ENCODE measurements around the gene ARID5A. TPM values are rescaled to one million over a fixed set of nuclear protein-coding genes. Genes with fewer than 3 reads are reported as not detected.

The ARID5A gene
- total RNA-seq, 1 experiment from 2014 or later: 7.3 TPM

DNA sequence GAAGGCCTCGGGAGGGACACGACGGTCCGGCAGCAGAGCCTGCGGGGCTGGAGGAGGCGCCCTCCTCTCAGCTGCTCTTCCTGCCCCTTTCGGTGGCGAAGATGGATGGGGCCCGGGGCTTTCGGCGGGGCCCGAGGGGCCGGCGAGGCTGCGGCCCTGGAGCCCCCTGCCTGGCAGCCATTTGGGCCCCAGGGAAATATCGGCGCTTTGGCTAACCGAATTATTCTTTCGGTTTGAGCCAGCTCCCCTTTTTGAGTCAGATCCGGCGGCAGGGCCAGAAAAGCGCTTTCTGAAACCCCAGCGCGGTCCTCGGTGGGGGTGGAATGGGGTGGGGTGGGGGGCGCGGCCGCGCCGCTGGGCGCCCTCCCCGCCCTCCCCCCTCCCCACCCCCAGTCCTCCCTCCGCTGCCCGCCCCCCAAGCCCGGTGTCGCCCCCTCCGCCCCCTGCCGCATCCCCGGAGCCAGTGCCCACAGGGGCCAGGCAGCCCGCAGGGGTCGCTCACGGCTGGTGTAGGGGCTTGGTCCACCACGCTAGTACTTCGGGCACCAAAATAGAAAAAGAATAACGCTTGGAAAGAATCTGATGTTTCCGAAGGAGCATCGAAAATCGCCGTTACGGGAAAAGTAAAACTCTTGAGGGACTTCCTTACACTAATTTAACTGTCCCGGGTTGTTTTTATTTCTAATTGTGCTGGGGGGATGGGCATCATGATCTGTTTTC, 9.1 kb upstream of the ARID5A start:
- H3K9me3 ChIP-seq (ENCODE audit: low read depth, low read length, poor library complexity, severe bottlenecking): no peaks in the 10 kb centered on the region
- peaks cover 27% of the 10 kb centered on the region for H3K4me1 ChIP-seq (ENCODE audit: insufficient read depth, low read length, poor library complexity, severe bottlenecking)
- no TSS peak for BruUV-seq (replicated peaks)
- no peak overlapping the region for H3K27ac ChIP-seq (ENCODE audit: low read depth, low read length, poor library complexity, severe bottlenecking)
- intact Hi-C loops (cut with micrococcal nuclease; ENCODE audit: unreplicated experiment): no loop called here
- H3K4me3 ChIP-seq (ENCODE audit: low read depth, low read length, poor library complexity, severe bottlenecking): peak overlapping the region; percentile 34
- H3K36me3 ChIP-seq (ENCODE audit: insufficient read depth, low read length, poor library complexity, severe bottlenecking): no peaks in the 10 kb centered on the region
- CTCF ChIA-PET: interaction anchor here (1.3 kb wide), 1 partner anchor 27 kb away, joined by 4 read pairs; no protein-coding TSS in a partner anchor
- no peak for DNase-seq (ENCODE audit: low spot score)
- TF ChIP-seq EZH2 (IDR thresholded peaks at IDR 0.05; ENCODE audit: borderline replicate concordance, low read depth, low read length, poor library complexity, severe bottlenecking): no peak
- TF ChIP-seq CTCF (conservative IDR thresholded peaks at IDR 0.05; ENCODE audit: low read depth, low read length): no peak; the same call in 1 of the 2 replicates
- POLR2A ChIA-PET (ENCODE audit: low non-redundant PET): no interaction called here
- H3K27me3 ChIP-seq (replicated peaks; ENCODE audit: insufficient read depth, low read depth, low read length, poor library complexity): no peaks in the 10 kb centered on the region

- no peaks in the 10 kb centered on the region for H3K36me3 ChIP-seq (ENCODE audit: insufficient read depth, low read length, poor library complexity, severe bottlenecking)
- peaks cover 34% of the 10 kb centered on the region for H3K4me1 ChIP-seq (ENCODE audit: insufficient read depth, low read length, poor library complexity, severe bottlenecking)
- CTCF ChIA-PET: interaction anchor here (1.3 kb wide), 1 partner anchor 26 kb away, joined by 4 read pairs; no protein-coding TSS in a partner anchor
- POLR2A ChIA-PET (ENCODE audit: low non-redundant PET): no interaction called here
- no peaks in the 10 kb centered on the region for H3K9me3 ChIP-seq (ENCODE audit: low read depth, low read length, poor library complexity, severe bottlenecking)
- TF ChIP-seq EZH2 (IDR thresholded peaks at IDR 0.05; ENCODE audit: borderline replicate concordance, low read depth, low read length, poor library complexity, severe bottlenecking) (no peak), CTCF (conservative IDR thresholded peaks at IDR 0.05; ENCODE audit: low read depth, low read length) (no peak)
- H3K27me3 ChIP-seq (replicated peaks; ENCODE audit: insufficient read depth, low read depth, low read length, poor library complexity): no peaks in the 10 kb centered on the region
- peak overlapping the region; percentile 27 for H3K4me3 ChIP-seq (ENCODE audit: low read depth, low read length, poor library complexity, severe bottlenecking)
- DNase-seq (ENCODE audit: low spot score): peak; percentile 53
- intact Hi-C loops (cut with micrococcal nuclease; ENCODE audit: unreplicated experiment): no loop called here
- no peak overlapping the region for H3K27ac ChIP-seq (ENCODE audit: low read depth, low read length, poor library complexity, severe bottlenecking)
- BruUV-seq (replicated peaks): no TSS peak
Measured at GRCh38 chr2:96528006-96528699, 8.4 kb upstream of the ARID5A start.

- no TSS peak for BruUV-seq (replicated peaks)
- Histone ChIP-seq H3K4me3 (ENCODE audit: low read depth, low read length, poor library complexity, severe bottlenecking) (no peak overlapping the region), H3K4me1 (ENCODE audit: insufficient read depth, low read length, poor library complexity, severe bottlenecking) (peaks cover 41% of the 10 kb centered on the region), H3K9me3 (ENCODE audit: low read depth, low read length, poor library complexity, severe bottlenecking) (no peaks in the 10 kb centered on the region), H3K36me3 (ENCODE audit: insufficient read depth, low read length, poor library complexity, severe bottlenecking) (no peaks in the 10 kb centered on the region), H3K27me3 (replicated peaks; ENCODE audit: insufficient read depth, low read depth, low read length, poor library complexity) (no peaks in the 10 kb centered on the region), H3K27ac (ENCODE audit: low read depth, low read length, poor library complexity, severe bottlenecking) (no peak overlapping the region)
- TF ChIP-seq CTCF (conservative IDR thresholded peaks at IDR 0.05; ENCODE audit: low read depth, low read length) (no peak), EZH2 (IDR thresholded peaks at IDR 0.05; ENCODE audit: borderline replicate concordance, low read depth, low read length, poor library complexity, severe bottlenecking) (no peak)
- ChIA-PET POLR2A (ENCODE audit: low non-redundant PET) (no interaction called here), CTCF (interaction anchor here (1.3 kb wide), 1 partner anchor 25 kb away, joined by 4 read pairs; no protein-coding TSS in a partner anchor)
- intact Hi-C loops (cut with micrococcal nuclease; ENCODE audit: unreplicated experiment): no loop called here
- no peak for DNase-seq (ENCODE audit: low spot score)
Measured at GRCh38 chr2:96528700-96529375, 7.7 kb upstream of the ARID5A start.
